ENCODE results near the gene HECA. TPM values are rescaled to one million over a fixed set of nuclear protein-coding genes. Genes with fewer than 3 reads are reported as not detected.

Gene HECA
- total RNA-seq, 2 donors from 2014 or later: 5.6 to 6.0 TPM

- no peaks in the 10 kb centered on the region for H3K27me3 ChIP-seq (ENCODE audit: control insufficient read depth, insufficient read depth, low read length, poor library complexity, severe bottlenecking)
- no peak for TF ChIP-seq CTCF (conservative IDR thresholded peaks at IDR 0.05)
- peaks cover 5% of the 10 kb centered on the region for H3K36me3 Mint-ChIP-seq (ENCODE audit: low read depth)
- no peaks in the 10 kb centered on the region for H3K36me3 ChIP-seq (ENCODE audit: control insufficient read depth, insufficient read depth, low read length)
- H3K27ac Mint-ChIP-seq: no peak overlapping the region
- H3K4me1 ChIP-seq (ENCODE audit: control insufficient read depth, insufficient read depth, low read length): no peaks in the 10 kb centered on the region
- no peaks in the 10 kb centered on the region for H3K27me3 Mint-ChIP-seq (ENCODE audit: insufficient read depth)
- no peak for DNase-seq
- WGBS, 2 experiments (ENCODE audit: insufficient coverage in 1 of 2, insufficient read length in 1 of 2): 95 to 97% methylated on average over 29 to 35 of the region's 35 CpGs
- H3K9ac ChIP-seq (ENCODE audit: extremely low read depth, low read length, poor library complexity, severe bottlenecking): no peak overlapping the region
- H3K27ac ChIP-seq (ENCODE audit: low read depth, low read length): no peak overlapping the region
- H3K9me3 ChIP-seq (ENCODE audit: control insufficient read depth, low read length): no peaks in the 10 kb centered on the region
- H3K4me3 ChIP-seq (ENCODE audit: low read length): no peak overlapping the region
- H3K4me3 Mint-ChIP-seq: no peak overlapping the region
- H3K9me3 Mint-ChIP-seq: no peaks in the 10 kb centered on the region
- H3K4me1 Mint-ChIP-seq: peaks cover 7% of the 10 kb centered on the region
Measured at GRCh38 chr6:139166238-139166955, 31.5 kb downstream of the HECA start.

GRCh38 chr6:139166956-139167313, 32.1 kb downstream of the HECA start:
- Histone ChIP-seq H3K9me3 (ENCODE audit: control insufficient read depth, low read length) (no peaks in the 10 kb centered on the region), H3K9ac (ENCODE audit: extremely low read depth, low read length, poor library complexity, severe bottlenecking) (no peak overlapping the region), H3K27ac (ENCODE audit: low read depth, low read length) (no peak overlapping the region), H3K27me3 (ENCODE audit: control insufficient read depth, insufficient read depth, low read length, poor library complexity, severe bottlenecking) (no peaks in the 10 kb centered on the region), H3K36me3 (ENCODE audit: control insufficient read depth, insufficient read depth, low read length) (no peaks in the 10 kb centered on the region), H3K4me3 (ENCODE audit: low read length) (no peak overlapping the region), H3K4me1 (ENCODE audit: control insufficient read depth, insufficient read depth, low read length) (no peaks in the 10 kb centered on the region)
- WGBS, 2 experiments (ENCODE audit: insufficient coverage in 1 of 2, insufficient read length in 1 of 2): 97 to 98% methylated on average over 11 to 20 of the region's 20 CpGs
- Mint-ChIP-seq H3K9me3 (no peaks in the 10 kb centered on the region), H3K27me3 (ENCODE audit: insufficient read depth) (no peaks in the 10 kb centered on the region), H3K4me3 (no peak overlapping the region), H3K4me1 (peaks cover 2% of the 10 kb centered on the region), H3K36me3 (ENCODE audit: low read depth) (peaks cover 5% of the 10 kb centered on the region), H3K27ac (no peak overlapping the region)
- TF ChIP-seq CTCF (conservative IDR thresholded peaks at IDR 0.05): no peak
- no peak for DNase-seq

GRCh38 chr6:139172151-139172550, 37.3 kb downstream of the HECA start:
- Mint-ChIP-seq H3K4me1 (no peaks in the 10 kb centered on the region), H3K27me3 (ENCODE audit: insufficient read depth) (no peaks in the 10 kb centered on the region), H3K4me3 (no peak overlapping the region), H3K27ac (no peak overlapping the region), H3K36me3 (ENCODE audit: low read depth) (peaks cover 5% of the 10 kb centered on the region), H3K9me3 (no peaks in the 10 kb centered on the region)
- Histone ChIP-seq H3K27ac (ENCODE audit: low read depth, low read length) (no peak overlapping the region), H3K9ac (ENCODE audit: extremely low read depth, low read length, poor library complexity, severe bottlenecking) (no peak overlapping the region), H3K36me3 (ENCODE audit: control insufficient read depth, insufficient read depth, low read length) (no peaks in the 10 kb centered on the region), H3K4me3 (ENCODE audit: low read length) (no peak overlapping the region), H3K4me1 (ENCODE audit: control insufficient read depth, insufficient read depth, low read length) (no peaks in the 10 kb centered on the region), H3K9me3 (ENCODE audit: control insufficient read depth, low read length) (no peaks in the 10 kb centered on the region), H3K27me3 (ENCODE audit: control insufficient read depth, insufficient read depth, low read length, poor library complexity, severe bottlenecking) (no peaks in the 10 kb centered on the region)
- no peak for DNase-seq
- WGBS, 2 experiments (ENCODE audit: insufficient coverage in 1 of 2, insufficient read length in 1 of 2): 89 to 100% methylated on average over 1 to 3 of the region's 4 CpGs
- TF ChIP-seq CTCF (conservative IDR thresholded peaks at IDR 0.05): no peak
